ENCODE measurements around the gene RPA1.

DNA sequence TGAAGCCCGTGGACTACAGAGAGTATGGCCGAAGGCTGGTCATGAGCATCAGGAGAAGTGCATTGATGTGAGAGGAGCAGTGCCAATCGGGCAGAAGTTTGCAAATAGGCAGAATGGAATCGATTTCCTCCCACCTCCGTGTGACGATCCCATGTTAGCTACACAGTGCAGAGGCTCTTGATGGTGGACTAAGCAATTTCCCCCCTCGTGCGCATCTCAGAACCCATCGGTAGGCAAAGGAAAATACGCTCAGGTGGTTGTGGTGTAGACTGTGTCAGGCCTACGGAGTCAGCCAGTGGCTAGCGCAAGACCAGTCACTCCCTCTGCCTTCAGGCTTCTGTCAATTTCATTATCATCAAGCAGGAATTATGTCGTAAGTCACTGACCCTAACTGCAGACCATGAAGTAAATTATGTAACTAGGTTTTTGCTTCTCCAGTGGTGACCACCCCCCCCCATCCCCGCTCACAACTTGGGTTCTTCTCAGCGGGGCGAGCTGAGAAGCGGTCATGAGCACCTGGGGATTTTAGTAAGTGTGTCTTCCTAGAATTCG, 67.4 kb downstream of the RPA1 start:
- TF ChIP-seq POLR2A (conservative IDR thresholded peaks at IDR 0.05) = no peak
- no peak for TF ChIP-seq KDM1A (IDR thresholded peaks at IDR 0.05)
- no peak for TF ChIP-seq EZH2 (IDR thresholded peaks at IDR 0.05; ENCODE audit: borderline replicate concordance, low read depth, low read length)
- TF ChIP-seq, protein P1, sequence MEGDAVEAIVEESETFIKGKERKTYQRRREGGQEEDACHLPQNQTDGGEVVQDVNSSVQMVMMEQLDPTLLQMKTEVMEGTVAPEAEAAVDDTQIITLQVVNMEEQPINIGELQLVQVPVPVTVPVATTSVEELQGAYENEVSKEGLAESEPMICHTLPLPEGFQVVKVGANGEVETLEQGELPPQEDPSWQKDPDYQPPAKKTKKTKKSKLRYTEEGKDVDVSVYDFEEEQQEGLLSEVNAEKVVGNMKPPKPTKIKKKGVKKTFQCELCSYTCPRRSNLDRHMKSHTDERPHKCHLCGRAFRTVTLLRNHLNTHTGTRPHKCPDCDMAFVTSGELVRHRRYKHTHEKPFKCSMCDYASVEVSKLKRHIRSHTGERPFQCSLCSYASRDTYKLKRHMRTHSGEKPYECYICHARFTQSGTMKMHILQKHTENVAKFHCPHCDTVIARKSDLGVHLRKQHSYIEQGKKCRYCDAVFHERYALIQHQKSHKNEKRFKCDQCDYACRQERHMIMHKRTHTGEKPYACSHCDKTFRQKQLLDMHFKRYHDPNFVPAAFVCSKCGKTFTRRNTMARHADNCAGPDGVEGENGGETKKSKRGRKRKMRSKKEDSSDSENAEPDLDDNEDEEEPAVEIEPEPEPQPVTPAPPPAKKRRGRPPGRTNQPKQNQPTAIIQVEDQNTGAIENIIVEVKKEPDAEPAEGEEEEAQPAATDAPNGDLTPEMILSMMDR (IDR thresholded peaks at IDR 0.05 in 2 of 3, conservative IDR thresholded peaks at IDR 0.05 in 1 of 3; ENCODE audit: insufficient read depth in 2 of 3, low read depth in 1 of 3, low read length in 3 of 3) = no peak
